GM20431 (cell line): ENCODE data around the gene FMNL2.

Experiments
- in situ Hi-C: fragments of 300-500 bp; cut with MseI, MboI; formaldehyde crosslinking; loops from one replicate; pipeline ENCODE4 v1.15.0; 2020; ENCODE audit warnings: low sequenced_read_pairs; ENCODE audit not compliant: unreplicated experiment

The FMNL2 gene

GRCh38 chr2:152620208-152620607, 285.2 kb downstream of the FMNL2 start:
- in situ Hi-C loops = loop anchor here (10.0 kb wide), 1 partner anchor 585 kb away; no protein-coding TSS in a partner anchor

GRCh38 chr2:152620985-152621384, 286.0 kb downstream of the FMNL2 start:
- in situ Hi-C loops = loop anchor here (10.0 kb wide), 1 partner anchor 586 kb away; no protein-coding TSS in a partner anchor

GRCh38 chr2:152622219-152622618, 287.2 kb downstream of the FMNL2 start:
- in situ Hi-C loops = loop anchor here (10.0 kb wide), 1 partner anchor 587 kb away; no protein-coding TSS in a partner anchor

GRCh38 chr2:152623076-152623740, 288.2 kb downstream of the FMNL2 start:
- in situ Hi-C loops = loop anchor here (10.0 kb wide), 1 partner anchor 588 kb away; no protein-coding TSS in a partner anchor

- in situ Hi-C loops = loop anchor here (10.0 kb wide), 1 partner anchor 589 kb away; no protein-coding TSS in a partner anchor
These were observed 288.8 kb downstream of the FMNL2 start for GRCh38 chr2:152623775-152624174.

- in situ Hi-C loops = loop anchor here (10.0 kb wide), 1 partner anchor 590 kb away; no protein-coding TSS in a partner anchor
These were observed 289.8 kb downstream of the FMNL2 start for GRCh38 chr2:152624805-152625204.

GRCh38 chr2:152626911-152627339, 292.0 kb downstream of the FMNL2 start:
- in situ Hi-C loops = loop anchor here (10.0 kb wide), 1 partner anchor 592 kb away; no protein-coding TSS in a partner anchor

GRCh38 chr2:152627351-152627957, 292.5 kb downstream of the FMNL2 start:
- in situ Hi-C loops = loop anchor here (10.0 kb wide), 1 partner anchor 593 kb away; no protein-coding TSS in a partner anchor

- in situ Hi-C loops = loop anchor here (10.0 kb wide), 1 partner anchor 594 kb away; no protein-coding TSS in a partner anchor
These were observed 294.2 kb downstream of the FMNL2 start for GRCh38 chr2:152629202-152629601.

GRCh38 chr2:152630466-152630865, 295.5 kb downstream of the FMNL2 start:
- in situ Hi-C loops = loop anchor here (10.0 kb wide), 1 partner anchor 446 kb away; no protein-coding TSS in a partner anchor

GRCh38 chr2:152632736-152633135, 297.8 kb downstream of the FMNL2 start:
- in situ Hi-C loops = loop anchor here (10.0 kb wide), 1 partner anchor 448 kb away; no protein-coding TSS in a partner anchor

GRCh38 chr2:152635635-152636298, 300.8 kb downstream of the FMNL2 start:
- in situ Hi-C loops = loop anchor here (10.0 kb wide), 1 partner anchor 451 kb away; no protein-coding TSS in a partner anchor

GRCh38 chr2:152637251-152637650, 302.3 kb downstream of the FMNL2 start:
- in situ Hi-C loops = loop anchor here (10.0 kb wide), 1 partner anchor 452 kb away; no protein-coding TSS in a partner anchor

- in situ Hi-C loops = loop anchor here (10.0 kb wide), 1 partner anchor 453 kb away; no protein-coding TSS in a partner anchor
These were observed 303.1 kb downstream of the FMNL2 start for GRCh38 chr2:152638056-152638455.

- in situ Hi-C loops = loop anchor here (10.0 kb wide), 1 partner anchor 454 kb away; no protein-coding TSS in a partner anchor
These were observed 303.6 kb downstream of the FMNL2 start for GRCh38 chr2:152638590-152638989.

- in situ Hi-C loops = no loop called here
These were observed 309.4 kb downstream of the FMNL2 start for GRCh38 chr2:152644189-152644873.

- in situ Hi-C loops = no loop called here
These were observed 311.3 kb downstream of the FMNL2 start for GRCh38 chr2:152646264-152646663.

- in situ Hi-C loops = no loop called here
These were observed 311.8 kb downstream of the FMNL2 start for GRCh38 chr2:152646775-152647174.

- in situ Hi-C loops = no loop called here
These were observed 312.6 kb downstream of the FMNL2 start for GRCh38 chr2:152647552-152647951.

GRCh38 chr2:152648336-152648735, 313.4 kb downstream of the FMNL2 start:
- in situ Hi-C loops = no loop called here
